ENCODE results near the gene ZCRB1.

ZCRB1 gene

GRCh38 chr12:42267413-42268190 lies 58.3 kb downstream of the ZCRB1 start:
- TF ChIP-seq CTCF (IDR thresholded peaks at IDR 0.05) = no peak

- no peak for TF ChIP-seq CTCF (IDR thresholded peaks at IDR 0.05)
Observed at GRCh38 chr12:42266579-42267230, 59.2 kb downstream of the ZCRB1 start.

GRCh38 chr12:42262271-42262670 lies 63.6 kb downstream of the ZCRB1 start:
- TF ChIP-seq CTCF (IDR thresholded peaks at IDR 0.05) = no peak
